GM12864 (cell line): Measurements from ENCODE around the gene SLC66A2.
"Not testable (repeated sequence)": the region's sequence is repeated elsewhere in the genome, so short reads cannot be mapped to it uniquely, and the experiment has no call there.

Source experiments
- DNase-seq: peaks from one replicate; pipeline ENCODE4 v3.0.0-alpha.2; 2011; ENCODE audit warnings: low read depth
- H3K4me3 ChIP-seq: 2 replicates; pipeline ENCODE4 v1.5.1; 2011; ENCODE audit warnings: mild to moderate bottlenecking, low read depth, low read length, control low read depth
- TF ChIP-seq, protein P1 (sequence below): IDR thresholded peaks from 2 replicates; pipeline ENCODE4 v1.5.1; 2011; ENCODE audit warnings: low read depth, mild to moderate bottlenecking, moderate library complexity, low read length, control low read depth, inconsistent platforms; ENCODE audit errors: missing control alignments

SLC66A2 gene

DNA sequence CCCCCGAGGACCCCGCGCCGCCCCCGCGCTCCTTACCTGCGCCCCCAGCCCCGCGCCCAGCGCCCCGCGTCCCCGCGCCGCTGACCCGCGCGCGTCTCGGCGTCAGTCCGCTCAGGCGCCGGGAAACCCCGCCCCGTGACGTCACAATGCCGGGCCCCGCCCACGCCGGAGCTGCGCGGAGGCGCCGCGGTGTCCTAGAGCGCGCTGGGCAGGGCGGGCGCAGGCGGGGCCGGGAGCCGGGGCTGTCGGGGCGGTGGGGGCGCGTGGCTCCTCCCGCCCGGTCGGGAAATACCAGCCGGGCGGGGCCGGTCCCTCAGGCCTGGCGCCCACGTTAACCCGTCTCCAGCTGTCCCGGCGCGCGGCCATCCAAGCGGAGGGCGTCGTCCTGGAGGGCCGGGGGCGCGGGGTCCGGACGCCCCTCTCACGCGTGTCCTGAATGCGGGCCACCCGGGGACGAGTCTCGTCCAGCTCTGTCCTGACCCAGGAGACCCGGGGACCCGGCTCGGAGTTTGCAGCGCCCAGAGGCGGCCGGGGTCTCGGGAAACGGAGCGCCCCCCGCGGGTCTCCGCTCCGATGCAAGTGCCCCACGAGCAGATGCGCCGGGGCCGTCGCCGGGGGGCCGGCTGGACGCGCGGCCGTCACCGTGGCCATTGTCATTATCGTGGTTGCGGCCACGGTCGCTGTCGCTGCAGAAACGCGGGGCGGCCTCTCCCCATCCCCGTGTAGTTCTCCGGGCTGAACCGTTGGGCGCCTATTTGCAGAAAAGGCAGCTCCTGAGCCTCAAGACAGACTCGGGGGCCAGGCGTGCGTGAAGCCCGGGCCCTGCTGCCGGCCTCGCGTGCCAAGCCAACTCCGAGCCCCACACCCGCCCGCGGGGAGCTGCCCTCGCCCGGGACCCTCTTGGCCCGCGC is at the start of gene SLC66A2:
Gene SLC66A2, minus strand, starts transcription at position 109 of the 911 bp plus-strand sequence. CDS start 727 bp downstream, outside the sequence.
- H3K4me3 ChIP-seq: peak within 1 kb of the TSS; percentile 74
- no peak for DNase-seq
- TF ChIP-seq, protein P1, sequence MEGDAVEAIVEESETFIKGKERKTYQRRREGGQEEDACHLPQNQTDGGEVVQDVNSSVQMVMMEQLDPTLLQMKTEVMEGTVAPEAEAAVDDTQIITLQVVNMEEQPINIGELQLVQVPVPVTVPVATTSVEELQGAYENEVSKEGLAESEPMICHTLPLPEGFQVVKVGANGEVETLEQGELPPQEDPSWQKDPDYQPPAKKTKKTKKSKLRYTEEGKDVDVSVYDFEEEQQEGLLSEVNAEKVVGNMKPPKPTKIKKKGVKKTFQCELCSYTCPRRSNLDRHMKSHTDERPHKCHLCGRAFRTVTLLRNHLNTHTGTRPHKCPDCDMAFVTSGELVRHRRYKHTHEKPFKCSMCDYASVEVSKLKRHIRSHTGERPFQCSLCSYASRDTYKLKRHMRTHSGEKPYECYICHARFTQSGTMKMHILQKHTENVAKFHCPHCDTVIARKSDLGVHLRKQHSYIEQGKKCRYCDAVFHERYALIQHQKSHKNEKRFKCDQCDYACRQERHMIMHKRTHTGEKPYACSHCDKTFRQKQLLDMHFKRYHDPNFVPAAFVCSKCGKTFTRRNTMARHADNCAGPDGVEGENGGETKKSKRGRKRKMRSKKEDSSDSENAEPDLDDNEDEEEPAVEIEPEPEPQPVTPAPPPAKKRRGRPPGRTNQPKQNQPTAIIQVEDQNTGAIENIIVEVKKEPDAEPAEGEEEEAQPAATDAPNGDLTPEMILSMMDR: peak; percentile 3

DNA sequence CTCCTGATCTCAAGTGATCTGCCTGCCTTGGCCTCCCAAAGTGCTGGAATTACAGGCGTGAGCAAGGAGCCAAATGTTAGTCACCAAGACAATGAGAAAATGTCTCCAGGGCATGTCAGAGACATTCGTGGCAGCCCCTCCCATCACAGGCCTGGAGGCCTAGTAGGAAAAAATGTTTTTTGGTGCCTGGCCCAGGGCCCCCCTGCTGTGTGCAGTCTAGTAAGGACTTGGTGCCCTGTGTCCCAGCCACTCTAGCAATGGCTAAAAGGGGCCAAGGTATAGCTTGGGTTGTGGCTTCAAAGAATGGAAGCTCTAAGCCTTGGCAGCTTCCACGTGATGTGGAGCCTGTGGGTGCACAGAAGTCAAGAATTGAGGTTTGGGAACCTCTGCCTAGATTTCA is 49.4 kb upstream of the SLC66A2 start:
- H3K4me3 ChIP-seq: no peak overlapping the region
- TF ChIP-seq, protein P1: no peak
- DNase-seq: no peak

DNA sequence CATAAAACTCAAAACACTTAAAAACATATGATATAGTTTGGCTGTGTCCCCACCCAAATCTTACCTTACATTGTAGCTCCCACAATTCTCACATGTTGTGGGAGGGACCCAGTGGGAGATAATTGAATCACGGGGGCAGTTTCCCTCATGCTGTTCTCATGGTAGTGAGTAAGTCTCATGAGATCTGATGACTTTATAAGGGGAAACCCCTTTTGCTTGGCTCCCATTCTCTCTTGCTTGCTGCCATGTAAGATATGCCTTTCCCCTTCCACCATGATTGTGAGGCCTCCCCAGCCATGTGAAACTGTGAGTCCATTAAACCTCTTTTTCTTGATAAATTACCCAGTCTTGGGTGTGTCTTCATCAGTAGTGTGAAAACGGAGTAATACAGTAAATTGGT is 48.2 kb upstream of the SLC66A2 start:
- not testable (repeated sequence) for H3K4me3 ChIP-seq, DNase-seq

GRCh38 chr18:79991494-79991893 is 40.0 kb upstream of the SLC66A2 start:
- no peak overlapping the region for H3K4me3 ChIP-seq
- TF ChIP-seq, protein P1: no peak
- DNase-seq: no peak

DNA sequence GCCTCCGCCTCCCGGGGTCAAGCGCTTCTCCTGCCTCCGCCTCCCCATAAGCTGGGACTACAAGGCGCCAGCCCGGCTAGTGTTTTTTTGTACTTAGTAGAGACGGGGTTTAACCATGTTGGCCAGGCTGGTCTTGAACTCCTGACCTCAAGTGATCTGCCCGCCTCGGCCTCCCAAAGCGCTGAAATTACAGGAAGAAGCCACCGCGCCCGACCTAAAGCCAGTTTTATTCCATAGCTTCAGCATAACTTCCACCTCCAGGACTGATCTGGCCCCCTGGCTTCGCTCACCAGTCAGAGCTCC is 37.7 kb upstream of the SLC66A2 start:
- TF ChIP-seq, protein P1: no peak
- H3K4me3 ChIP-seq: peak overlapping the region; percentile 98
- DNase-seq: no peak

DNA sequence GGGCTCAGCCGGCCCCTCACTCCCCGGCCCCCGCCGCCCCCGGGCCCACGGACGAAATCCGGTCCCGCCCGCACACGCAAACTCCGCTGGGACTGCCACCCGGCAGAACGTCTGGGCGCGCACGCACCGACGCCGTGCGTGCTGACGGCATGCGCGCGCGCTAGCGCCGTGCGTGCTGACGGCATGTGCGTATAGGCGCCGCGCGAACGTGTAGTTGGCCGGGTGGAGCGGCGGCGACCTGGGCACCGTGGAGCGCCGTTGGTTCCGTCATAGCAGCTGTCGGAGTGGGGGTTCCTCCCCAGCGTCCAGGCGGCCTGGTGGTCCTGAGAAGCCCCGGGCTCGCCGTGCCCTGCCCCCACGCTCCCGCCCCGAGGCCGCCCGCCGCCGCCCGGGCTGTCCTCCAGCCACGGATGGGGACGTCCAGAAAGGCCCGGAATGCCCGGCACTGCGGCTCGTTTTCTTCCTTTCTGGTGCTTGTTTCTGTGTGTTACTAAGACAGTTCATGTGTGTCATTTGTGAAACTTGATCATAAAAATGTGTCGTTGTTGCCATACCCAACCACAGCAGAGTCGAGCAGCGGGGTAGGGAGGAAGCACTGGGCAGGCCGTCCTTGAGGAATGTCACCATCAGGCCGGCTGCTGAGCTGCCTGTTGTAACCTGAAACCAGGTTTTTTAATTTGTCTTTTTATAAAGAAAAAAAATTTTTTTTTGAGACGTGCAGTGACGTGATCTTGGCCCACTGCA is 37.2 kb upstream of the SLC66A2 start, which contains the start of gene TXNL4A:
Gene TXNL4A, minus strand, starts transcription at position 113 of the 744 bp plus-strand sequence. CDS start 171 bp downstream, outside the sequence.
- H3K4me3 ChIP-seq: peak within 1 kb of the TSS; percentile 98
- peak; percentile 72 for DNase-seq
- TF ChIP-seq, protein P1: no peak

- TF ChIP-seq, protein P1: peak; percentile 34
- peak overlapping the region; percentile 98 for H3K4me3 ChIP-seq
- no peak for DNase-seq
These were observed 36.6 kb upstream of the SLC66A2 start for GRCh38 chr18:79988071-79988450.
